GM19023 (cell line): Measurements from ENCODE around the gene ACSS3.

ENCODE experiments used
- ATAC-seq: cut with Tn5 transposase; IDR thresholded peaks from one replicate; pipeline ENCODE4 v1.9.1; 2021; ENCODE audit warnings: mild to moderate bottlenecking, moderate library complexity; ENCODE audit not compliant: unreplicated experiment

Gene ACSS3

DNA sequence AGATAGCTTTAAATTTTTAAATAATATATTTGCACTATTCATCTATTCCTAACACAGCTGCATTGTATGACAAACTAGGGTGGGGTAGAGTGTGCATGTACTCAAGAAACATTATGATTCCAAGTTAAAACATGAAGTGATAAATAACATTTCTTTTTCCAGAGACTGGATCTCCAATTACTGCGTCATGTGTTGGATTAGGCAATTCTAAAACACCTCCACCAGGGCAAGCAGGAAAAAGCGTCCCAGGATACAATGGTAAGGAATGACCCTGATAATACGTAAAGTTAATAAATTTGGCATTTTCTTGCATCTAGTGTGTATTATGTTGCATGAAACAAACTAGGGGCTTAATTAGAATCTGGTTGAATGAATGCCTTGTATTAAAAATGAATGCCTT lies 138.9 kb downstream of the ACSS3 start:
- no peak for ATAC-seq

DNA sequence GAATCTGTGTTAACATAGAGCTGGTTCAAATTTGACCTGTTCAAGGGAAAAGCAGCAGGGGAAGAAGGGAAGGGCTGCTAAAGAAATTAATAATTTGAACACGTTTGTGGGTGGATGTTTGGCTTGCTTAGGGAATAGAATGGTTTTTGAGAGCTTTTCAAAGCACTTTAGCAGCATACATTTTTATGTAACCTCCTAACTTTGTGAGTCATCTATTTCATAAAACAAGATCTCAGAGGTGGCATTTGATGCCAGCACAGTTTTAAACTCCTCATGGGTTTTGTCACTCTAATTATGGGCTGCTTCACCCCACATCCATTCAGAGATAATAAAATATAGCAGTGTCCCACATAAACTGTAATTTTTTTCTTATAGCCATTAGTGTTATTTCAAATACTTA lies 143.8 kb downstream of the ACSS3 start:
- ATAC-seq = no peak

DNA sequence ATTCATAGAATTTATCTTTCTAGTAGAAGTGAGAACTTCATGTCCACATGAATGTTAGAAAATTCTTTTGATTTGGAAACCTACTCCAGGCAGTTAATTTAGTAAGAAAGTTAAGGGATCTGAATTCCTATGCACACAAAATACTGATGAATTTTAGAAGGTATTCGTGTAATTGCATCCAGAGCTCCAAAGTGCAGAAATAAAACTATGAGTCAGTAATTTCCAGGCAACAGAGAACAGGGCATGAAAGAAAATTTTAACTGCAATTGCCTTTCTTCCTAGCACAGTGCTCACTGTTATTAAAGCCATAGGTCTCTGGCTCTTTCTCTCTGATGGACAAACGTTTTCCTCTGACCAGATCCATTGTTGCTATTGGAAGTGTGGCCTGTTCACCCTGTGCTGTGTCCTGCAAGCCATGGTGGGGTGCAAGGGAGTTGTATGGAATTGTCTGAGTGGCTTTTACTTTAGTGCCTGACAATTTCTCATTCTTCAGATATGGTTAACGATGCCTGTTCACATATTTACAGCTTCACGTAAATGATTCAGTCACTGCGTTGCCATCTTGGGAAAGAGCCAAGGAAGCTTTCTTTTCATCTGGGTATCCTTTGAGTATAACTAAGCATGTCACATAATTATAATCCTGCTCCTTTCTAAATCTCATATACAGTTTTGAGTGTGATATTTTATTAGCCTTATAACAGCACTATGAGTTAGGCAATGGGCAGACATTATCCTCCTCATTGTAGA lies 145.1 kb downstream of the ACSS3 start:
- no peak for ATAC-seq

DNA sequence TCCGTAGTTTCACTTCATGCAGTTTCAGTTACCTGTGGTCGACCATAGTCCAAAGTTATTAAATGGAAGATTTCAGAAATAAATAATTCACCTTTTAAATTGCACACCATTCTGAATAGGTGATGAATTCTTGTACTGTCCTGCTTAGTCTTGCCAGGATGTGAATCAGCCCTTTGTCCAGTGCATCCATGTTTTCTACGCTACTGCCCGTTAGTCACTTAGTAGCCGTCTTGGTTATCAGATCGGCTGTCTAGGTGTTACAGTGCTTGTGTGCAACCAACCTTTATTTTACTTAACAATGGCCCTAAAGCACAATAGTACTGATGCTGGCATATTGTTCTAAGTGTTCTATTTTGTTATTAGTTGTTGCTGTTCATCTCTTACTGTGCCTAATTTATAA lies 146.7 kb downstream of the ACSS3 start:
- ATAC-seq = no peak

DNA sequence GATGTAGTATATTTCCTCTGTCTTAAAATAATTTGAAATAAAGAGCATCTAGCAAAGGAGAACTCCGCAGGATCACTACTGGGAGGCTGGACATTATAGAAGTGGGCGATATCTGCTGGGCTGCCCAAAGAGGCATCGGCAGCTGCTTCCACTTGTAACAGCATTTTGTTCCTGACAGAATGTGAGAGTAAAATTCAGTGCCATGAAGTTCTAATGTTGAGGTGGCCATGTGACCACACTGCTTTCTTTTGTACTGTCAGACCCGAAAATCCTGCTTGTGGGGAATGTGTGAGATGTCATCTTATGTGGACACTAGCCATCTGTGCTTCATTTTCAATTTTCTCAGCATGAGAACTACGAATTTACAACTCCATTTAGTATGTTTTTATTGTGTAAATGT lies 151.9 kb downstream of the ACSS3 start:
- ATAC-seq = no peak

DNA sequence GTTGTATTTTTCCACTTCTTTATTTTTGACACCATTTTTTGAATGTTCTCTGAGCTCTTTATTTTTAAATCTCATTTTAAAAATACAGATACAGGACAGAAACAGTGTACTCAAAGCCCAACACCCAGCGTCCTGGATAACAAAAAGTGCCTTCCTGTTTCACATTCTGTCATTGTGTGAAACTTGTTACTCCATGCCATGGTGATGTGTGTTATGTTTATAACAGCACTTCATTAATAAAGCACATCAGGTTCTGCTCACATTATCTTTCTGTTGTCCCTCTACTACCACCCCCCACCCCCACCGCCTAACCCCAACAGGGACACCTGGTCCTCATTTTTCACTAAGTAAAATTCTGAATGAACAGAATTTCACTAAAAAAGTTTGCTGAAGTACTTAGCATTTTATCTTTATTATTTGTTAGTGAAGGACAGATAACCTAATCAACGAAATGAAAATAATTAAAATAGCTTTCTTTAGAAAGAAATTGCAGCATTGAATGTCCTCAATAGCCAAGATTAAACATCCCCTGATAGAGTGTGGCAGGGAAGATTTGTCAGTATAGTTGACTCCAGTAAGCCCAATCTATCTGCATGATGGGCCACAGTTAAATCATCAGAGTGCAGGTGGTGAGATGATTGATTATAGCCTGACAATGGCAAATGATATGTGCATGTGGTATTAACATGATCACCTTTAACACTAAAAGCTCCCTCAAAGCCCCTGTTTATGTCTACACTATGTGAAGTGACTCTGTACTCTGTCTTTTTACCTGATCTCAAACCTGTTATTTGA lies 153.9 kb downstream of the ACSS3 start:
- no peak for ATAC-seq

DNA sequence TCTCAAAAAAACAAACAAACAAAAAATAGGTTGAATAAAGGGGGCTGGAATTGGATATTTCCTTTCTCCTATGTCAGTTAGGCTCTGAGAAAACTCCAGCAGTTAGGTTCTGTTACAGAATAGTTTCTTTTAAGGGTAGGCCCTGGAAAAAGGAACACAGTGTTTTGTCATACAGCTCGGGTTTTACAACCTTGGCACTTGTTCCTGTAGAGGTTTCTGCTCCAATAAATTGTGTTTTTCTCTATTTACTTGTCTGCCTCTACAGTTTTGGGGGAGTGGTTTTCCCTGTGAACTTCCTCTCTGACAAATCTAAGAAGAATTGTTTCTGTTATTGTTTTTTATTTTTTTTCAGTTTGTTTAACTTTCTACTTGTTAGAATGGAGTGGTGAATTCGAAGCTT lies 167.6 kb downstream of the ACSS3 start:
- no peak for ATAC-seq

DNA sequence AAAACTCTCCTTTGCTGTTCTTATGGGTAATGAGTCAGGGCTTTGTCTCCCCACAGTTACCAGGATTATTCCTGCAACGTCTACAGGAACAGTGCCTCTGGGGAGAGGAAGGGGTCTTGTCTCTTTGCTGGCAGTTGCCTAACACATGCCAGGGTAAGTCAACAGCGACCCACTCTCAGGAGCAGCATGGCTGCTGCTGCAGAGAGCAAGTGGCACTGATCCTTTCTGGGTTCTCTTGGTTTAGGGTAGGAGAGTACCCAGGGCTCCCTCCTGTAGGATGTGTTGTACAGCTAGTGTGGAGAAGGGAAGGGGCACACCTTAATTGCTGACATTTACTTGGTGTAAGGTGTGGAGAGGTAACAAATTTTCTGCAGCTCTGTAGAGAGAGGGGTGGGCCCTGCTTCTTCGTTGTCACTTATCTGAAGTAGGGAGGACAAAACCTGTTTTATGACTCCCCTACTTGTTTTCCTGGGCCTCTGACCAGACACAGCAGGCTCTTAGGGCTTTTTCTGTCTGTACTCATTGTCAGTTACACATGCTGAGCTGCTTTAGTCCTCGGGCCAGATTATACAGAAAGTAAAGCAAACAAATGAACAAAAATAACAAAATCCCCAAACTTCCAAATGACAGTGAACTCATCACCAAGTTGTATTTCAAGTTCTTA lies 168.2 kb downstream of the ACSS3 start:
- no peak for ATAC-seq

DNA sequence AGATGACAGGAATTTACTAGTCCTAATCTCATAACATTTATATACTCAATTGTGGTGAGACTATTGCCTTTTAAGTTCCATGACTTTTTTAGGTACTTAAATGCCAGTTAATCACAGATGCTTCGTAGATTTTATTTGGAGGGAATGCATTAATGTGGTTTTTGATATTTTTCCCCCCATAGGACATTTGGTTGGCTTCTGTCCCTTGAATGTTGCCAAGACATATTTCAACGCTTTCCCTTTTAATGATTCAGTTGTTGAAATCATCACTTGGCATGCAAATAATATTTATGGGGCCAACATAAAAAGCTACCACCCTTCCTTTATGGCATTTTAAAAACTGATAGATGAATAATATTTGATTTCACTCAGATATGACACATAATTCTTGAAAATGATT lies 172.1 kb downstream of the ACSS3 start:
- ATAC-seq = no peak

DNA sequence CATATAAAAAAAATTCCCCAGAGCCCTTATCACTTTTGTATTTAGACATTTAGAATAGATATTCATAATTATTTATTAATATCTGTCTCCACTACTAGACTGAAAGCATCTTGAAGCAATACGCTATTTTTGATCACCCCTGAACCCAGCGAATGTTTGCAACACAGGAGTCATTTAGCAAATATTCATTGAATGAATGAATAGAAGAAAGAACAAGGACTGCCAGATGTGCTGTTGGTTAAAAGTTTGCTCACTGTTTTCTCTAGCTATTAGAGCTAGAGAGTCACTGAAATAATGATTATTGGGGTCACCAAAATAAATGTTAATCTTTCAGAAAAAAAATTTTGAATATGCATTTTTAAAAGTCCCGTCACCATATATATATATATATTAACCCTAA lies 174.3 kb downstream of the ACSS3 start:
- no peak for ATAC-seq

DNA sequence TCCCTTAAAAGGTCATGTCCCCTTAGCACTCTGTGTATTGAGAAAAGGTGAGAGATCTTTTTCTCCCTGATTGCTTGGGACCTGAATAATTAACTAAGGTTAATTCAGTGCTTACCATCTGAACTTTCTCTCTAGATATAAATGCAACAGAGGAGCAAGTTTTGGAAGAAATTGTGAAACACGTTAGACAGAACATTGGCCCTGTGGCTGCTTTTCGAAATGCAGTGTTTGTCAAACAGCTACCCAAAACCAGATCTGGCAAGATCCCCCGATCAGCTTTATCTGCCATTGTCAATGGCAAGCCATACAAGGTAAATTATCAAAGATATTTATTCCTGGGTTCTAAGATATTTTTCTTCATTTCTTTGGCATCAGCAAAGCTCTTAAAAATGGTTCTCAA lies 175.5 kb downstream of the ACSS3 start:
- no peak for ATAC-seq

DNA sequence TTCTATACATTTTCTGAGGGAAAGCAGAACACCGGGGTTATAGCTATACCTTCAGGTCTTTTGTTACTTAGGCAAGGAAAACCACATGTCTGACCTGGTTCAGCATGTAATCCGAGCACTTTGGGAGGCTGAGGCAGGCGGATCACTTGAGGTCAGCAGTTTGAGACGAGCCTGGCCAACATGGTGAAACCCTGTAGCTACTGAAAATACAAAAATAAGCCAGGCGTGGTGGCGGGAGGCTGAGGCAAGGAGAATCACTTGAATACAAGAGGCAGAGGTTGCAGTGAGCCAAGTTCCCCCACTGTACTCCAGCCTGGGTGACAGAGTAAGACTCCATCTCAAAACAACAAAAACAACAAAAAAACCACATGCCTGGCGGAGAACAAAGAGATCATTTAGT lies 177.6 kb downstream of the ACSS3 start:
- no peak for ATAC-seq

DNA sequence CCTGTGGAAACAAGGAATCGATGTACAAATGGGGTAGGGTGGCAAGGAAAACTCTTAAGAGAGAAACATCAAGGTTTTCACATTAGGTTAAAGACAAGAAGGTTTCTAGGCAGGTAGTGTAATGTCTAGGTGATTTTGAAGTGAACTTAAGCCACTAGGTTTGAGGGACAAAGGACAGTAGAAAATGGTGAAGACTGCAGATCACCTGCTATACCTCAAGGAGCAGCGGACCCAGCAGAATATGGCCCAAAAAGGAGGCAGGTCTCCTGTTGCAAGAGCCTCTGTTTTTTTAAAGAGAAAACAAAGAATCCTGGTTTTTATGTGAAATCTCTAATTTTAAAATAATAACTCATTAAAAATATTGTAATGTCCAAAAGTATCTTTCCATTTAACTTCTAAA lies 178.1 kb downstream of the ACSS3 start:
- ATAC-seq = no peak

DNA sequence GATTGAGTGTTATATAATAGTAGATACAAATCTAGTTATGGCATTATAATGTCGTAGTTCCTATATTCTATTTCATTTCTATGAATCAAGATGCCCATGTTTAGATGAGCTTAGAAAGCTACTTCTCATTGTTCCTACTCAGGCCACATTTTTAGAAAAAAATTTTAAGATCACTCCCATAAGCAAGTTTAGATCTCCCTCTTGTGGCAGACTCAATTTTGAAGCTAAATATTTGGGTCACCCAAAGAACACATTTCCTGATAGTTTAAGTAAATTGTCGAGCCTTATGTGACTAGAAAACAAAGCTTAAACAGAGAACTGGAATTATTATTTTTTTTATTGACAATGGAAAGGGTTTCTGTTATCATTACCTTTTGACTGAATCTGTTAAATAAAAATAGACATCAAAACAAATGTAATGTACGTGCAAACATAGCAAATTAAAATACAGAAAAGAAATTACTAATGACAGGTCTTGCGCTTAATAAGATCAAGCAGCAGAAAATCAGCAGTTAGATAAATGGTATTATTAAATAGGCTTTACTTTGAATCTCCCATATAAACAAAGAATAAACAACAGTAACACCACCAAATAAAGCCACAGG lies 180.2 kb downstream of the ACSS3 start:
- ATAC-seq = no peak

DNA sequence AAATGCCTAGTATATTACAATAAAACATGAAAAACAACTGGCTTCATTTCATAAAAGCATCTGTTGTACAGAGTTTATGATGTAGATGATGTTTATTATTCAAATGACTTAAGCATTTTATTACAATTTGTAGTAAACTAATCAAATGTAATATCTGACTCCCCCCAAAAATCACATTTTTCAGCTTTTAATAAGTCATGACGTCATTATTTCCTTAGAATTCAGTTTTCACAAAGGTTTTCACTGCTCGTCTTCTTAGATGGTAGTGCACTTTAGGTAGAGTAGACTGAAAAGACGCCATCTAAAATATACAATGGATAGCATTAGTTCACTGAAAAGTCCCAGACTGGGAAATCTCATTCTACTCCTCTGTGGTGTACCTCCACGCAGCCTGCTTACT lies 181.5 kb downstream of the ACSS3 start:
- no peak for ATAC-seq

DNA sequence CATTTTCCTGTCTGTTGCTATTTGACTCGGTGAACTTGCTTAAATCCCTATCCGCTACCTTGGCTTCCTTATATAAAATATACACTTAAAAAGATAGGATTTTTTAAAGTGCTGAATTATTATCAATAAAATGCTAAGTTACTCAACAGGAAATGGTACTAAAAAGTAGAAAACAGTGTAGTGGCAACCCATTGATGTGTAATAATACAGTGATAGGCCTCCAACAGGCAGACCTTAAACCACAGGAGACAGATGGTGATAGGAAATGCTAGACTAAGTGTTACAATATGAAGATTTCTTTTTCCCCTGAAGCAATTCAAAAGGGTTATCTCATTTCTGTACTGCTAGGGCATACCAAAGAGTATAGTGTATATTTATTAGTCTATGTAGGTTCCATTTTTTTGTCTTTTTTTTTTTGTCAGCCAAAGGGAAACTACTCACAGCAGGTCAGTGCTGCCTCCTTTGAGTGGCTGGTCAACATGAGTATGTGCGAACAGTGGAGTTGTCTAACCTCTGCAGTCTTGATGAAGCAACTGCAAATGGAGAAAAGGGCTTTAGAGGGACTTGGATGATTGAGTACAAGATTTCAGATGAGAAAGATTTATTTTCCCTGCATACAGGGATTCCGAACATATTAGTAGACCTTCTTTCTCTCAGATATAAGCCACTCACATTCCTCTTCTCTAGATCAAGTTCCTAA lies 183.8 kb downstream of the ACSS3 start:
- no peak for ATAC-seq

DNA sequence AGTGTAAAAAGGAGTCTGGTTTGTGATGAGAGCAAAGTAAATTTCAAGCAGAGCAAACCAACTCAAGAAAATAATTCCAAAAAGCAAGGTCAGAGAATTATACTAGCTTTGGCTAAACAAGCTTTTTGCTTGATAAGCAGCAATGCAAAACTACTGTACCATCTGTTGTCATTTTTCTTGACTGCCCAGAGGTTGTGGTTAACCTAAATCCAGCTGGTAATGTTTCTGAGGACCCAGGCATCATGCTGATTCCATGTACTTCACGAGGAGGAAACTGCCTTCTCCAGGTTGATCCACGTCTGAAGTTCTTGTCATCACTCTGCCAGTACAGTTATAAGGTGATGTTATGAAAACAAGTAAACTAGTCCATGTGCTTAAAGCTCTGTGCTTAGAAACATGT lies 185.2 kb downstream of the ACSS3 start:
- ATAC-seq = no peak

DNA sequence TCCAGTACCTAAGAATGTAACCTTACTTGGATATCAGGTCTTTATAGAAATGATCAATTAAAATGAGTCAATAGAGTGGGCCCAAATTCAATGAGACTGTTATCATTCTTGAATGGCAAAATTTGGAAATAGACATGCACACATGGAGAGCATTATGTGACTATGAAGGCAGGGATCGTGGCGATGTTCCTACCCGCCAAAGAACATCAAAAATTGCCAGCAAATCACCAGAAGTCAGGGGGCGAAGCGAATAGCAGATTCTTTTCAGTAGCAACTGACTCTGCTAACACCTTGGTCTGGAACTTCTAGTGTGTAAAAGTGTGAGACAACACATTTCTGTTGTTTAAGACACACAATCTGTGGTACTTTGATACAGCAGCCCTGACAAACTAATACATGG lies 192.5 kb downstream of the ACSS3 start:
- ATAC-seq = no peak

DNA sequence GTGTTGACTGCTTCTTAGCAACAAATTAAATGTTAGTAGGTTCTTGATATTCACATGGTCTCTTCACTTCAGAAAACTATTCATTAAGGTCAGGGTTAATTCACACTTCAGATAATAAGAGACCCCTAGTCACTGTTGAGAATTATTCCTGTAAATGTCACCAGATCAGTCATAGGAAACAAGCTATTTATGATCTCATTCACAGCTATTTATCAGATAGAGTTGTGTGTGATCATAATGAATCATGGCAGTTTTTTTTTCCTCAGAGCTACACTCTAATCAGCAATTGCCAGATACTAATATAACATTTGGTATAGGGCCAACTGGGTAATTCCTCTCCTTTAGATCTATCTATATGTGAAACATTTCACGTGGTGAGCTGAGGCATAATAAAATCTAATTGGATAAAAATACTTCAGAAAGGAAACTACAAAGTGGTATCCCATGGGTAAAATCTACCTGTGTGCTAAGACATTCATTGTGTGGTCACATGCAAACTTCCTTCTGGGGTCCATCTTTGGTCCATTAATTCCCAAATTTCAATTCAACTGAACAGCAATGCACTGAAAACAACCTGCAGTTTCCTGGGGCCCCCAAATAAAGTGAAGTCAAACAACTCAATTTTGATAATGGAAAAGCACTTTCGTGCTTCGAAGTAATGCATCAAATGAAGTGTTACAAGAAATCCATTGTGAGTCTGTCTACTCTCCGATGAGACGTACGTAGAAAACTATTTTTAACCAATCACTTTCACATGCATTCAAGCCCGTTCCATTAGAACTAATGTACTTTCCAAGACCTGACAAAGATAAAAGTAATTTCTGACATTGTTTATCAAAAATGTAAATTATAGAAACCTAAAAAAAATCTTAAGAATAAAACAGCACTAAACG lies 197.0 kb downstream of the ACSS3 start:
- ATAC-seq = no peak

DNA sequence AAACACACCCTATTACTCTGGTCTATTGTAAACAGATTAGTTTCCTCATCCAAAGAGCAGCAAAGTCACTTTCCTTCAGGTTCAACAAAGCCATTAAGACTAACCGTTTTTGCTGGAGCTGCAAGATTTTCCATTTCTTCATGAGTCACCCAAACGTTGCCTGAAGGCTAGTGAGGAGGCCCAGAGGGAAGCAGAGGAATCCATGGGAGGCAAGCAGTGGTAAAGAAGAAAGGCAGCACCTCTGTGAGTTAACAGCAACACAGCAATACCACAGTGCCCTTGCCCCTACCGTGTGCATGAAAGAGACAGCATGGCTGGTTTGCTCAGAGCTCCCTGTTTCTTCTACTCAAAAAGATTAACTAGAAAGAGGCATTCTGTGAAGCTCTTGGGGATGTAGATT lies 206.3 kb downstream of the ACSS3 start:
- no peak for ATAC-seq
